Measurements from ENCODE around the gene LMO1. TPM values are rescaled to one million over a fixed set of nuclear protein-coding genes. Genes with fewer than 3 reads are reported as not detected.
A peak's percentile ranks its signal among the peaks of the same experiment; 100 is the strongest.

LMO1 gene
- total and polyA plus RNA-seq, 2 of the 8 experiments (the other 6 are each of a cell fraction or from before 2014, with no cell fraction given), result 0.17 TPM; not detected in 1

- no peak overlapping the region for H2BK120ac ChIP-seq (replicated peaks; ENCODE audit: low read depth, low read length)
- no peak overlapping the region for H3K23ac ChIP-seq (ENCODE audit: insufficient read length)
- no peaks in the 10 kb centered on the region for H3K79me1 ChIP-seq (ENCODE audit: low read depth, low read length)
- H2BK5ac ChIP-seq (ENCODE audit: low read depth, low read length), result no peak overlapping the region
- no peak for DNase-seq (ENCODE audit: low read depth in 1 of 2, low spot score in 2 of 2)
- H3K56ac ChIP-seq (replicated peaks; ENCODE audit: insufficient read length, low read depth, low read length), result peak overlapping the region; percentile 40
- peaks cover 0 to 3% of the 10 kb centered on the region in 2 experiments for H4K20me1 ChIP-seq (replicated peaks in 1 of 2; ENCODE audit: control insufficient read depth in 1 of 2, insufficient read depth in 2 of 2, low read length in 2 of 2)
- 84 to 100% methylated on average over 1 to 9 of the region's 10 CpGs for WGBS, 2 experiments (ENCODE audit: extremely low coverage in 1 of 2, insufficient coverage in 1 of 2, insufficient read length in 1 of 2, insufficient replicate concordance in 2 of 2, low coverage in 1 of 2, low lambda C conversion rate in 2 of 2, missing lambda C conversion rate in 1 of 2)
- ChIA-PET CTCF (ENCODE audit: partially characterized antibody) (interaction anchor here (0.6 to 16.6 kb wide), 7 partner anchors 11 to 973 kb away, joined by 3 to 171 read pairs (median 5); partner anchors contain the start of gene LMO1), POLR2A (ENCODE audit: partially characterized antibody) (no interaction called here)
- peaks cover 4% of the 10 kb centered on the region; the same call in 1 of the 2 replicates for H3K23me2 ChIP-seq (ENCODE audit: low read depth, low read length)
- no peak overlapping the region for H3K9ac ChIP-seq (replicated peaks in 1 of 4; ENCODE audit: extremely low read depth in 1 of 4, low read depth in 3 of 4, low read length in 3 of 4)
- H3K27me3 ChIP-seq (replicated peaks in 1 of 4; ENCODE audit: control insufficient read depth in 3 of 4, extremely low read depth in 1 of 4, insufficient read depth in 3 of 4, low read length in 3 of 4), result no peaks in the 10 kb centered on the region
- H3K18ac ChIP-seq (ENCODE audit: extremely low read depth, low read length), result no peak overlapping the region
- H4K5ac ChIP-seq (ENCODE audit: insufficient read length, low read depth, low read length), result no peak overlapping the region
- no peak overlapping the region for H3K4me3 ChIP-seq (ENCODE audit: extremely low read depth in 1 of 4, insufficient read depth in 2 of 4, low read depth in 3 of 4, low read length in 4 of 4)
- peaks cover 0 to 2% (median 0%) of the 10 kb centered on the region in 4 experiments; a peak in 1 of 7 replicates for H3K4me1 ChIP-seq (replicated peaks in 1 of 4; ENCODE audit: control insufficient read depth in 3 of 4, insufficient read depth in 4 of 4, low read length in 3 of 4)
- H3K27ac ChIP-seq (ENCODE audit: low read depth, low read length), result no peak overlapping the region
- no peak overlapping the region for H3K4ac ChIP-seq (replicated peaks; ENCODE audit: insufficient read length, low read depth, low read length)
- no peak overlapping the region for H3K4me2 ChIP-seq (ENCODE audit: insufficient read depth in 1 of 2, low read depth in 2 of 2, low read length in 2 of 2)
- no peak overlapping the region for H2AK5ac ChIP-seq (ENCODE audit: low read depth, low read length)
- H2BK20ac ChIP-seq (ENCODE audit: low read length), result no peak overlapping the region
- H2AFZ ChIP-seq (ENCODE audit: low read length), result no peak overlapping the region
- no peaks in the 10 kb centered on the region for H3K79me2 ChIP-seq (ENCODE audit: control insufficient read depth in 1 of 2, insufficient read depth in 2 of 2, low read length in 2 of 2)
- no peak overlapping the region for H3K14ac ChIP-seq (ENCODE audit: insufficient read length)
- H4K8ac ChIP-seq (ENCODE audit: extremely low read depth, insufficient read depth, low read length), result no peak overlapping the region; the same call in 1 of the 2 replicates
- H3K9me3 ChIP-seq (ENCODE audit: insufficient read depth in 2 of 2, low read depth in 1 of 2, low read length in 1 of 2), result no peaks in the 10 kb centered on the region
- no peak overlapping the region for H4K91ac ChIP-seq (replicated peaks; ENCODE audit: insufficient read length, low read length)
- no peaks in the 10 kb centered on the region for H3K36me3 ChIP-seq (ENCODE audit: control insufficient read depth in 2 of 4, insufficient read depth in 4 of 4, low read length in 3 of 4)
- FAIRE-seq, result no peak
- no peak overlapping the region for H2BK12ac ChIP-seq (ENCODE audit: low read depth, low read length)
- no peak overlapping the region for H2BK15ac ChIP-seq (ENCODE audit: low read length)
- no peak for TF ChIP-seq TEAD4 (IDR thresholded peaks at IDR 0.05; ENCODE audit: low read depth, low read length)
- TF ChIP-seq RXRA (IDR thresholded peaks at IDR 0.05; ENCODE audit: insufficient read depth, low read depth, low read length), result no peak
- TF ChIP-seq MAX (IDR thresholded peaks at IDR 0.05), result no peak
- no peak for TF ChIP-seq GTF2F1 (IDR thresholded peaks at IDR 0.05; ENCODE audit: borderline replicate concordance, low read depth, low read length)
- no peak for TF ChIP-seq SIX5 (IDR thresholded peaks at IDR 0.05; ENCODE audit: low read depth, low read length)
- TF ChIP-seq BCL11A (IDR thresholded peaks at IDR 0.05; ENCODE audit: low read depth in 2 of 2, low read length in 2 of 2), result no peak
- no peak for TF ChIP-seq SUZ12 (IDR thresholded peaks at IDR 0.05; ENCODE audit: low read length)
- TF ChIP-seq KDM5A (IDR thresholded peaks at IDR 0.05; ENCODE audit: low read length), result no peak
- no peak for TF ChIP-seq POU5F1 (IDR thresholded peaks at IDR 0.05; ENCODE audit: low read depth, low read length)
- TF ChIP-seq CEBPB (IDR thresholded peaks at IDR 0.05; ENCODE audit: low read depth, low read length), result no peak
- no peak for TF ChIP-seq ATF2 (IDR thresholded peaks at IDR 0.05; ENCODE audit: low read length)
- TF ChIP-seq POLR2AphosphoS5 (IDR thresholded peaks at IDR 0.05; ENCODE audit: low read depth, low read length), result no peak
Measured at GRCh38 chr11:8251616-8252295, 11.9 kb downstream of the LMO1 start.
